ENCODE data around the gene ARNT2. TPM values are rescaled to one million over a fixed set of nuclear protein-coding genes. Genes with fewer than 3 reads are reported as not detected.

ARNT2 gene
- total and polyA plus RNA-seq, 5 donors from 2014 or later = not detected

DNA sequence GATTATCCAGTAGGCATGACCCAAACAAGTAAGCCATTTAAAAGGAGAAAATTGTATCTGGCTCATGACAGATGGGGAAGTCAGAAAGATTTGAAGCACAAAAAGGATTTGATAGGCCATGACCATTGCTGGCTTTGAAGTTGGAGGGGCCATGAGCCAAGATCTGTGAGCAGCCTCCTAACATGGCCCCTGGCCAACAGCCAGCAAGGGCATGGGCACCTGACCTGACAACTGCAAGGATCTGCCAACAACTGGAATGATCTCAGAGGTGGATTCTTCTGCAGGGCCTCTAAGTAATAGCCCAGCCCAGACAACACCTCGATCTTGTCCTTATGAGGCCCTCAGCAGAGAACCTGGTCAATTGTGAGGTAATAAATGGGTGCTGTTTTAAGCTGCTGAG, 93.0 kb downstream of the ARNT2 start:
- Mint-ChIP-seq H3K4me3 (no peak overlapping the region), H3K36me3 (peaks cover 2% of the 10 kb centered on the region), H3K27me3 (no peaks in the 10 kb centered on the region), H3K9me3 (peaks cover 0 to 3% (median 0%) of the 10 kb centered on the region in 7 donors), H3K4me1 (no peaks in the 10 kb centered on the region), H3K27ac (no peak overlapping the region)
- Histone ChIP-seq H3K9me3 (ENCODE audit: control insufficient read depth in 2 of 2, low read length in 2 of 2) (no peaks in the 10 kb centered on the region), H3K4me1 (ENCODE audit: control insufficient read depth, insufficient read depth, low read length, poor library complexity, severe bottlenecking) (no peaks in the 10 kb centered on the region), H3K27ac (ENCODE audit: insufficient read depth, low read length, poor library complexity, severe bottlenecking) (no peak overlapping the region), H3K4me3 (ENCODE audit: low read depth, low read length) (no peak overlapping the region), H3K36me3 (ENCODE audit: control insufficient read depth, insufficient read depth, low read length) (no peaks in the 10 kb centered on the region), H3K27me3 (ENCODE audit: control insufficient read depth, insufficient read depth, low read length) (no peaks in the 10 kb centered on the region)
- ATAC-seq (ENCODE audit: low read depth in 2 of 2) (no peak), DNase-seq (no peak)

DNA sequence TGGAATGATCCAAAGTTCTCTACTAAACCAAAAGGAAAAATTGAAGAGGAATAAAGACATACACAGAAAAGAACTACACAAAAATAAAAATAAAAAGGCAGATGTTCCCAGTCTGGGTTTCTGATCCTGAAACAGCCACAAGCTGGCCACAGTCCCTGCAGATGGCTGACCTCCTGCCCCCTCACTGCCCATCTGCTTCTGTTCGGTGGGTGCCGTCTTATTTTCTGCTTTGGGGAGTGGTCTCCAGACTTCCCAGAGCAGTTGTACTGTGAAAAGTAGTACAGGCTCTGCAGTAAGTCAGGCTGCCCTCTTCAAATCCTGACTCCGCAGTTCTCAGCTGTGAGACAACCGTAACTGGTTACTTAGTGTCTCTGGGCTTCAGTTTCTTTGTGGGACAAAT, 94.5 kb downstream of the ARNT2 start:
- no peaks in the 10 kb centered on the region for H3K4me1 ChIP-seq (ENCODE audit: control insufficient read depth, insufficient read depth, low read length, poor library complexity, severe bottlenecking)

DNA sequence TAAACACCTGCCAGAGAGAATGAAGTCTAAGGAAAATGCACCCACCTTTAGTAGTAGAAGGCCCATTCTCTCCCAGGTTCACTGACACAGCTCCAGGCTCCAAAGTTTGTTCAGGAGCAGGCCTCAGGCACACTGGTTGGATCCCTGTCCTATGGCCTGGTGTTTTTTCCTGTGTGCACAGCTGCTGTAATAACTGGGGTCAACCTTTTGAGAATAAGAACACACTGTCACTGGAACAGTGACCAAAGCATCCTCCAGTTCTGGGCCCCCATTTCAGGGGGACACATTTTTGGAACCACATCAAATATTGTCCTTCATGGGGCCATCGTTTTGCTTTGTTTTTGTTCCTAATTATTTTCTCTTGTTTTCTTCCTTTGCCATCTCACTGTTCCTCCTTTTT, 95.8 kb downstream of the ARNT2 start:
- ATAC-seq (ENCODE audit: low read depth in 2 of 2) (no peak), DNase-seq (no peak)
- Mint-ChIP-seq H3K27me3 (no peaks in the 10 kb centered on the region), H3K27ac (no peak overlapping the region), H3K36me3 (peaks cover 4% of the 10 kb centered on the region), H3K4me3 (no peak overlapping the region), H3K9me3 (peaks cover 0 to 3% (median 0%) of the 10 kb centered on the region in 7 donors), H3K4me1 (no peaks in the 10 kb centered on the region)
- H3K4me3 ChIP-seq (ENCODE audit: low read depth, low read length) = no peak overlapping the region
- H3K9me3 ChIP-seq (ENCODE audit: control insufficient read depth in 2 of 2, low read length in 2 of 2) = no peaks in the 10 kb centered on the region
- no peaks in the 10 kb centered on the region for H3K4me1 ChIP-seq (ENCODE audit: control insufficient read depth, insufficient read depth, low read length, poor library complexity, severe bottlenecking)
- no peak overlapping the region for H3K27ac ChIP-seq (ENCODE audit: insufficient read depth, low read length, poor library complexity, severe bottlenecking)
- no peaks in the 10 kb centered on the region for H3K36me3 ChIP-seq (ENCODE audit: control insufficient read depth, insufficient read depth, low read length)
- no peaks in the 10 kb centered on the region for H3K27me3 ChIP-seq (ENCODE audit: control insufficient read depth, insufficient read depth, low read length)

More for the DNA sequence above, 94.5 kb downstream of the ARNT2 start:
- Histone ChIP-seq H3K36me3 (ENCODE audit: control insufficient read depth, insufficient read depth, low read length) (no peaks in the 10 kb centered on the region), H3K27me3 (ENCODE audit: control insufficient read depth, insufficient read depth, low read length) (no peaks in the 10 kb centered on the region), H3K9me3 (ENCODE audit: control insufficient read depth in 2 of 2, low read length in 2 of 2) (no peaks in the 10 kb centered on the region), H3K27ac (ENCODE audit: insufficient read depth, low read length, poor library complexity, severe bottlenecking) (no peak overlapping the region), H3K4me3 (ENCODE audit: low read depth, low read length) (no peak overlapping the region)
- Mint-ChIP-seq H3K27me3 (no peaks in the 10 kb centered on the region), H3K36me3 (peaks cover 4% of the 10 kb centered on the region), H3K9me3 (peaks cover 0 to 3% (median 0%) of the 10 kb centered on the region in 7 donors), H3K4me3 (no peak overlapping the region), H3K27ac (no peak overlapping the region), H3K4me1 (no peaks in the 10 kb centered on the region)
- ATAC-seq (ENCODE audit: low read depth in 2 of 2) = no peak
- DNase-seq = no peak

DNA sequence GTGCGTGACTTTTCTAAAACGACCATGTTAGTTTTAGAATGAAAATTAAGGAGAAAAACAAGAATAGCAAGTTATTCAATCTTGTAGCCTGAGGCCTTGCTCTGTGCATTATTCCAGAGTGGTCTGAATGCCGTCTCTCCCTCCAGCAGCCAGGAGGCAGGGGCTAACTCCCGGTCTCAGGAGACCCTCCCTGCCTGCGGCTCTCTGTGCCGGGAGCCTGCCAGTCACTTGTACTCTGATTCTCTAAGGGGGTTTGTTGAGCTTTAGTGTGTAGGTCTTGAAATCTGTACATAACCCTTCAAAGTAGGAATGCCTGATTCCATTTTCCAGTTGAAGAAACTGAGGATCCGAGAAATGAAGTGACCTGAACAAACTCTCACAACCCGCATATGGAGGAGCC, 97.3 kb downstream of the ARNT2 start:
- Histone ChIP-seq H3K27me3 (ENCODE audit: control insufficient read depth, insufficient read depth, low read length) (no peaks in the 10 kb centered on the region), H3K9me3 (ENCODE audit: control insufficient read depth in 2 of 2, low read length in 2 of 2) (no peaks in the 10 kb centered on the region), H3K4me3 (ENCODE audit: low read depth, low read length) (no peak overlapping the region), H3K36me3 (ENCODE audit: control insufficient read depth, insufficient read depth, low read length) (no peaks in the 10 kb centered on the region), H3K27ac (ENCODE audit: insufficient read depth, low read length, poor library complexity, severe bottlenecking) (no peak overlapping the region), H3K4me1 (ENCODE audit: control insufficient read depth, insufficient read depth, low read length, poor library complexity, severe bottlenecking) (no peaks in the 10 kb centered on the region)
- DNase-seq (no peak), ATAC-seq (ENCODE audit: low read depth in 2 of 2) (no peak)
- Mint-ChIP-seq H3K9me3 (peaks cover 0 to 3% (median 0%) of the 10 kb centered on the region in 7 donors), H3K36me3 (peaks cover 4% of the 10 kb centered on the region), H3K4me3 (no peak overlapping the region), H3K4me1 (no peaks in the 10 kb centered on the region), H3K27me3 (no peaks in the 10 kb centered on the region), H3K27ac (no peak overlapping the region)

DNA sequence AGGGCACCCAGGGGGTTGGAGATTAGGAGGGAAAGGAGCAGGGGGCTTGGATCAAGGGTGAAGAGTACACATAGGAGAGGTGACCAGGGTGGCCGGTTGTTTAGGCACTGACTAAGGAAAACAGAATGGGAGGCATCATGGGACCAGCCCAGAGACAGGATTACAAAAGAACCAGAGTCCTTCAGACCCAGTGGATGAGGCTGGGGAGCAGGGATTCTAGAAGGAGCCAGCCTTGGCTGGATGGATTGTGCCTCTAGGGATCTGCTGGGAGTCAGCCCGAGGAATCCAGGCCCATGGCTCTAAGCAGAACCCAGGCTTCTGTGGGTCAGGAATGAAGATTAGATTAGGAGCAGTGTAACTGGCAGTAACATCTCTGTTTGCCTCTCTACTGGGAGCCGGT, 98.6 kb downstream of the ARNT2 start:
- H3K27me3 Mint-ChIP-seq = no peaks in the 10 kb centered on the region
- Histone ChIP-seq H3K36me3 (ENCODE audit: control insufficient read depth, insufficient read depth, low read length) (no peaks in the 10 kb centered on the region), H3K27ac (ENCODE audit: insufficient read depth, low read length, poor library complexity, severe bottlenecking) (no peak overlapping the region), H3K27me3 (ENCODE audit: control insufficient read depth, insufficient read depth, low read length) (no peaks in the 10 kb centered on the region), H3K9me3 (ENCODE audit: control insufficient read depth in 2 of 2, low read length in 2 of 2) (no peaks in the 10 kb centered on the region), H3K4me1 (ENCODE audit: control insufficient read depth, insufficient read depth, low read length, poor library complexity, severe bottlenecking) (no peaks in the 10 kb centered on the region), H3K4me3 (ENCODE audit: low read depth, low read length) (no peak overlapping the region)
- H3K9me3 Mint-ChIP-seq = peaks cover 0 to 3% (median 0%) of the 10 kb centered on the region in 7 donors
- H3K36me3 Mint-ChIP-seq = peaks cover 4% of the 10 kb centered on the region
- ATAC-seq (ENCODE audit: low read depth in 2 of 2) (no peak), DNase-seq (no peak)
- no peak overlapping the region for H3K4me3 Mint-ChIP-seq
- H3K27ac Mint-ChIP-seq = no peak overlapping the region
- no peaks in the 10 kb centered on the region for H3K4me1 Mint-ChIP-seq

DNA sequence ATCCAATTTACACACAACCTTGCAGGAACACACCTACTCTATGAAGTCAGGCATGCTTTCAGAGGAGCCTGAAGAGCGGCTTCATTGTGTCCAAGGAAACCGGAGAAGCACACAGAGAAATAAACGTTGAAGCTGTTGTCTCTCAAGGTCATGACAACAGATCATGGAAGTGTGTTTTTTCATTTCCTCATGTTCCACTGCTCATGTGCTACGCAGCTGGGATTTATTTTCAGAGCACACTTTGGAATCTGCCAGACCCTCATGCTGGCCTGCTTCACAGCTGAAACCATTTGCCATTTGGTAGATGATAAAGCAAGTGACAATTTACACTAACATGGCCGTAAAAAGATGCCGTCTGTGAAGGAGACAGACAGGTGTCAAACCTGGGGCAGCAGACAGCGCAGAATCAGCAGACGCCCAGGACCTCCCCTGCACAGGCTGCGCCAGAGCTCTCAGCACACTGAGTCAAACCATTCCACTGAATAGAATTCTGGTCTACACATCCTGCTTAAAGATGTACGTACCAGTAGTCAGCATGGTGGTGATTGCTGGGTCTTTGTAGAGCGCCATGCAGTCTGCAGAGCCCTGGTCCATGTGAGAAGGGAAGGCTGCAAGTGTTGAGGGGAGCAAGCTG, 99.3 kb downstream of the ARNT2 start:
- DNase-seq = no peak
- H3K27ac Mint-ChIP-seq = no peak overlapping the region

DNA sequence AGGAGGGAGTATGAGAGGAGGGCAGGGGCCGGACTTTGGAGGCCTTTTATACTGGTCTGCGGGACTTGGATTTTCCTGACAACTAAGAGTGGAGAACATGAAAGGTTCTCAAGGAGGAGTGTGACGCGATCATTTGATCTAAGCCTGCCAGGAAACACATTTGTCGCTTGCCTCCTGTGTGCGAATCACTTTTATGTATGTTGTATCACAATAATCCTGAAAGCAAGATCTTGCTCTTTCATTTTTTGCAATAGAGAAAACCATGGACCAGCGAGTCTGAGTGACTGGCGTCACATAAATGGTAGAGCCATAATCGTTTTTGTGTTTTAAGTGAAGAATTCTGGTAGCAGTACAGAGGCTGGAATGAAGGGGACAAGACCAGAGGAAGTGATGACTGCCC, 100.7 kb downstream of the ARNT2 start:
- Histone ChIP-seq H3K9me3 (ENCODE audit: control insufficient read depth in 2 of 2, low read length in 2 of 2) (no peaks in the 10 kb centered on the region), H3K27ac (ENCODE audit: insufficient read depth, low read length, poor library complexity, severe bottlenecking) (no peak overlapping the region), H3K4me1 (ENCODE audit: control insufficient read depth, insufficient read depth, low read length, poor library complexity, severe bottlenecking) (no peaks in the 10 kb centered on the region), H3K27me3 (ENCODE audit: control insufficient read depth, insufficient read depth, low read length) (no peaks in the 10 kb centered on the region), H3K36me3 (ENCODE audit: control insufficient read depth, insufficient read depth, low read length) (no peaks in the 10 kb centered on the region), H3K4me3 (ENCODE audit: low read depth, low read length) (no peak overlapping the region)
- no peaks in the 10 kb centered on the region for H3K27me3 Mint-ChIP-seq
- peaks cover 0 to 2% (median 0%) of the 10 kb centered on the region in 7 donors for H3K9me3 Mint-ChIP-seq
- H3K4me1 Mint-ChIP-seq = peaks cover 0 to 4% (median 0%) of the 10 kb centered on the region in 4 donors
- peaks cover 4% of the 10 kb centered on the region for H3K36me3 Mint-ChIP-seq
- no peak overlapping the region for H3K27ac Mint-ChIP-seq
- ATAC-seq (ENCODE audit: low read depth in 2 of 2) = no peak
- H3K4me3 Mint-ChIP-seq = no peak overlapping the region
- no peak for DNase-seq

More for the DNA sequence above, 99.3 kb downstream of the ARNT2 start:
- H3K4me3 ChIP-seq (ENCODE audit: low read depth, low read length) = no peak overlapping the region
- H3K27ac ChIP-seq (ENCODE audit: insufficient read depth, low read length, poor library complexity, severe bottlenecking) = no peak overlapping the region
- H3K36me3 Mint-ChIP-seq = peaks cover 4% of the 10 kb centered on the region
- no peak for ATAC-seq (ENCODE audit: low read depth in 2 of 2)
- no peaks in the 10 kb centered on the region for H3K36me3 ChIP-seq (ENCODE audit: control insufficient read depth, insufficient read depth, low read length)
- H3K4me1 ChIP-seq (ENCODE audit: control insufficient read depth, insufficient read depth, low read length, poor library complexity, severe bottlenecking) = no peaks in the 10 kb centered on the region
- H3K27me3 Mint-ChIP-seq = no peaks in the 10 kb centered on the region
- no peaks in the 10 kb centered on the region for H3K27me3 ChIP-seq (ENCODE audit: control insufficient read depth, insufficient read depth, low read length)
- peaks cover 0 to 3% (median 0%) of the 10 kb centered on the region in 7 donors for H3K9me3 Mint-ChIP-seq
- no peaks in the 10 kb centered on the region for H3K9me3 ChIP-seq (ENCODE audit: control insufficient read depth in 2 of 2, low read length in 2 of 2)
- H3K4me1 Mint-ChIP-seq = no peaks in the 10 kb centered on the region
- no peak overlapping the region for H3K4me3 Mint-ChIP-seq

DNA sequence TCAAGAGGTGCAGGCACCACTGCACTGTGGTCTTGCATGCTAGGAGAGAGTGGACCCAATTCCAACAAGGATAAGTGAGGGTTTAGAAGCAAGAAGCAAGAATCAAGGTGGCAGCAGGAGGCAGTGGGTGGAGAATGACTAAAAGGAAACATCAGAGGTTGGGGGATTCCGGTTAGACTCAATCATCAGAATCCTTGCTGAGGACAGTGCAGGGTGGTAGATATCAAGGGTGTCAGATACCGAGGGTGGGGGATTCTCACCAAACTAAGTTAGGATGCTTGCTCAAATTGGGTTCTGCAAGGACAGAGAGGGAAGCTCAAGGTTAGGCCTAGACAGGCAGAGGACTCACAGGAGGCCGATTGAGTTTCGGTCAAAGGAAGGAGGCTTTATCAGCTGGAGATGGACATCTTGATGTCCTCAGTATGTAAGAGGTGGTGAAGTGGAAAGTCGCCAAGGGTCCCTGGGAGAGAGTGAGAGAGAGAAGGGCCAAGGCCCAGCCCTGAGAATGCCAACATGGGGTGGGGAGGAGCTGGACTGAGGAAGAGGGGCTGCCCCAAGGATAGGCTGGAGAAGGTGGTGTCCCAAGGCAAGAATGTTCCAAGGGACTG, 102.2 kb downstream of the ARNT2 start:
- ATAC-seq (ENCODE audit: low read depth in 2 of 2) = no peak
- Histone ChIP-seq H3K27ac (ENCODE audit: insufficient read depth, low read length, poor library complexity, severe bottlenecking) (no peak overlapping the region), H3K36me3 (ENCODE audit: control insufficient read depth, insufficient read depth, low read length) (no peaks in the 10 kb centered on the region), H3K9me3 (ENCODE audit: control insufficient read depth in 2 of 2, low read length in 2 of 2) (no peaks in the 10 kb centered on the region), H3K4me1 (ENCODE audit: control insufficient read depth, insufficient read depth, low read length, poor library complexity, severe bottlenecking) (no peaks in the 10 kb centered on the region), H3K4me3 (ENCODE audit: low read depth, low read length) (no peak overlapping the region), H3K27me3 (ENCODE audit: control insufficient read depth, insufficient read depth, low read length) (no peaks in the 10 kb centered on the region)
- Mint-ChIP-seq H3K4me1 (peaks cover 0 to 4% (median 0%) of the 10 kb centered on the region in 4 donors), H3K27me3 (no peaks in the 10 kb centered on the region), H3K9me3 (peaks cover 0 to 3% (median 0%) of the 10 kb centered on the region in 7 donors), H3K4me3 (no peak overlapping the region), H3K36me3 (peaks cover 4% of the 10 kb centered on the region), H3K27ac (no peak overlapping the region)
- DNase-seq = no peak
